Brain microvascular endothelial cell (primary cell): ENCODE results near the gene QRFP.

Source experiments
- DNase-seq: peaks from one replicate; pipeline ENCODE4 v3.0.0-alpha.2; 2020
- H3K27ac ChIP-seq: fragments of 250-450 bp; sonication (Bioruptor Pico); 2 replicates; pipeline ENCODE4 v1.5.1; 2020; ENCODE audit warnings: mild to moderate bottlenecking, moderate library complexity
- H3K27me3 ChIP-seq: fragments of 250-450 bp; sonication (Bioruptor Pico); replicated peaks from 2 replicates; pipeline ENCODE4 v1.5.1; 2020; ENCODE audit warnings: mild to moderate bottlenecking
- H3K36me3 ChIP-seq: fragments of 250-450 bp; sonication (Bioruptor Pico); replicated peaks from 2 replicates; pipeline ENCODE4 v1.5.1; 2020; ENCODE audit warnings: mild to moderate bottlenecking
- H3K4me3 ChIP-seq: 2 replicates; pipeline ENCODE4 v1.5.1; 2011; ENCODE audit warnings: low read depth, mild to moderate bottlenecking, control low read depth, low read length, moderate library complexity
- in situ Hi-C: cut with HindIII; loops from 2 replicates; pipeline ENCODE4 v1.10.0; 2017; ENCODE audit warnings: low sequenced_read_pairs, low pct_ligation_motif_present
- TF ChIP-seq, protein P1 (sequence below): IDR thresholded peaks from 2 replicates; pipeline ENCODE4 v1.5.1; 2011; ENCODE audit warnings: low read depth, mild to moderate bottlenecking, moderate library complexity, low read length, control low read depth, inconsistent platforms; ENCODE audit errors: missing control alignments

Gene QRFP

GRCh38 chr9:130908146-130908877, 11.7 kb upstream of the QRFP start:
- H3K27ac ChIP-seq, result no peak overlapping the region
- TF ChIP-seq, protein P1, sequence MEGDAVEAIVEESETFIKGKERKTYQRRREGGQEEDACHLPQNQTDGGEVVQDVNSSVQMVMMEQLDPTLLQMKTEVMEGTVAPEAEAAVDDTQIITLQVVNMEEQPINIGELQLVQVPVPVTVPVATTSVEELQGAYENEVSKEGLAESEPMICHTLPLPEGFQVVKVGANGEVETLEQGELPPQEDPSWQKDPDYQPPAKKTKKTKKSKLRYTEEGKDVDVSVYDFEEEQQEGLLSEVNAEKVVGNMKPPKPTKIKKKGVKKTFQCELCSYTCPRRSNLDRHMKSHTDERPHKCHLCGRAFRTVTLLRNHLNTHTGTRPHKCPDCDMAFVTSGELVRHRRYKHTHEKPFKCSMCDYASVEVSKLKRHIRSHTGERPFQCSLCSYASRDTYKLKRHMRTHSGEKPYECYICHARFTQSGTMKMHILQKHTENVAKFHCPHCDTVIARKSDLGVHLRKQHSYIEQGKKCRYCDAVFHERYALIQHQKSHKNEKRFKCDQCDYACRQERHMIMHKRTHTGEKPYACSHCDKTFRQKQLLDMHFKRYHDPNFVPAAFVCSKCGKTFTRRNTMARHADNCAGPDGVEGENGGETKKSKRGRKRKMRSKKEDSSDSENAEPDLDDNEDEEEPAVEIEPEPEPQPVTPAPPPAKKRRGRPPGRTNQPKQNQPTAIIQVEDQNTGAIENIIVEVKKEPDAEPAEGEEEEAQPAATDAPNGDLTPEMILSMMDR, result no peak
- H3K36me3 ChIP-seq, result no peaks in the 10 kb centered on the region
- H3K4me3 ChIP-seq, result no peak overlapping the region
- no peak for DNase-seq
- in situ Hi-C loops, result no loop called here
- H3K27me3 ChIP-seq, result peaks cover 26% of the 10 kb centered on the region

DNA sequence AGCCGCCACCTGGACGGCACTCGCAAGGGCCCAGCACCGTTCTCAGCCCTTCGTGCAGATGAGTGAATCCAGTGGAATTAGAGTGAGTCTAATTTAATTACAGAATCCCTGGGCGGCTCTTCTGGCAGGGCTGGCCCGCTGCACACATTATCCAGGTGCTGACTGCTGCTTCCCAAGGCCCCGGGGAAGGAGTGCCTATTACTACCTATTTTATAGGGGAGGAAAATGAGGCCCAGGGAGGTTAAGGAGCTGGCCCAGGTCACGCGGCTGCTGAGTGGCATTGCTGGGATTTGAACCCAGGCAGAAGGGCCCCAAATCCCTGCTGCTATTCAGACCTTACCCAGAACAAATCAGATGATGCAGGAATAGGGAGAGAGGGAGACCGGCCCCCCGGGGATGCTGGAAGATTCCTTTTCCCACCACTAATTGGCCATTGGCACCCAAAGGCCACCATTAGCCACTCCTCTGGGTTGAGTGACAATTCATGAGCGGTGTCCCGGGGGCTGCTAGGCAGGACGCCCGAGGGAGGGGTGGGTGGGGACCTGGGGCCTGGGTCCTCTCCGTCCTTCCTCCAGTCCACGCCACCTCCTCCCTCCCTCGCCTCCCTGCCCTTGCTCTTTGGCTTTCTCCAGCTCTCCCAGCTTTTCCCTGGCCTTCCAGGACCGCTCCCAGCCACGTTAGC, 10.3 kb upstream of the QRFP start:
- H3K36me3 ChIP-seq, result no peaks in the 10 kb centered on the region
- no peak for DNase-seq
- in situ Hi-C loops, result no loop called here
- H3K27ac ChIP-seq, result no peak overlapping the region
- TF ChIP-seq, protein P1, result no peak
- peaks cover 33% of the 10 kb centered on the region for H3K27me3 ChIP-seq
- H3K4me3 ChIP-seq, result no peak overlapping the region

DNA sequence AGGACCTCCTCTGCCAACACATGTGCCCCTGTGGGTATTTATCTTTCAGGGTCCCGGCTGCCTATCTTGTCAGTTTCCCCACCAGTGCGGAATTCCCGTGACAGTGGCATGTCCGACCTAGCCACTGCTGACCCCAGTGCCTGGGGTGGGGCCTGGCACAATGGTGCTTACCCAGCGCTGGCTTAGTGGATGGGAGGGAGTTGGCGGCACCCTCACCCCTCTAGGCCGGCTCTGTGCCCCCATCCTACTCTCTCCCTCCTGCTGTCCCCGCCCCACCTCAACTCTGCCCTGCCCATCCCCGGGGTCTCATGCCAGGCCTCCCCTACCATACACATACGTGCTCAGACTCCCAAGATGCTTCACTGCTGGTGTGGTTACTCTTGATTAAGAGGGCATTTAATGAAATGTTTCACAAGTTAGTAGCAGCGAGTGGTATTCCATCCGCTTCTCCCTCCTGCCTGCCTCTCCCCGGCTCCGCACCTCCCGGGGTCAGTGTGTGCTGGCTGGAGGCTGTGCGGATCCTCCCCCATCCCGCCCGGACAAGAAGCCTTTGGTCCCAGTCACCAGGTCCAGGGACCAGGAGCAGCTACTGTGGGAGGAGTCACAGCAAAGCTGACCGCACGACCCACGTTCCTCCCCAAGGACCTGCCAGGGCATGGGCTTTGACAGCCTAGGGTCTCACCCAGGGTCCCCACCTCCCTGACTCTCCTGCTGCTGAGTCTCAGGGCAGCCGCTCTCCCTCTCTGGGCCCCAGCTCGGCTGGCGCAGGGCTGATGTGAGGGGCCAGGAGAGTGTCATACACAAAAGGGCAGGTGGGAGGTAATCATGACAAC, 9.5 kb upstream of the QRFP start:
- Histone ChIP-seq H3K36me3 (no peaks in the 10 kb centered on the region), H3K27me3 (peaks cover 38% of the 10 kb centered on the region), H3K4me3 (no peak overlapping the region), H3K27ac (no peak overlapping the region)
- in situ Hi-C loops, result no loop called here
- no peak for DNase-seq
- TF ChIP-seq, protein P1, result no peak

- no peak overlapping the region for H3K27ac ChIP-seq
- TF ChIP-seq, protein P1, result no peak
- no peaks in the 10 kb centered on the region for H3K36me3 ChIP-seq
- peaks cover 46% of the 10 kb centered on the region for H3K27me3 ChIP-seq
- in situ Hi-C loops, result no loop called here
- no peak overlapping the region for H3K4me3 ChIP-seq
- DNase-seq, result no peak
These were observed 8.7 kb upstream of the QRFP start for GRCh38 chr9:130905125-130905901.
